B cell (primary cell): ENCODE data around the gene TFF1.

Source experiments
- EZH2 ChIP-seq: IDR thresholded peaks from 2 replicates; pipeline ENCODE4 v1.6.1; 2012; ENCODE audit warnings: borderline replicate concordance, low read depth, mild to moderate bottlenecking, moderate library complexity, low read length; ENCODE audit not compliant: insufficient read depth, poor library complexity, severe bottlenecking
- TF ChIP-seq, protein P1 (sequence below): fragments of 200-600 bp; IDR thresholded peaks from one replicate; pipeline ENCODE4 v1.8.0; 2022; ENCODE audit warnings: antibody characterized with exemption, mild to moderate bottlenecking

DNA sequence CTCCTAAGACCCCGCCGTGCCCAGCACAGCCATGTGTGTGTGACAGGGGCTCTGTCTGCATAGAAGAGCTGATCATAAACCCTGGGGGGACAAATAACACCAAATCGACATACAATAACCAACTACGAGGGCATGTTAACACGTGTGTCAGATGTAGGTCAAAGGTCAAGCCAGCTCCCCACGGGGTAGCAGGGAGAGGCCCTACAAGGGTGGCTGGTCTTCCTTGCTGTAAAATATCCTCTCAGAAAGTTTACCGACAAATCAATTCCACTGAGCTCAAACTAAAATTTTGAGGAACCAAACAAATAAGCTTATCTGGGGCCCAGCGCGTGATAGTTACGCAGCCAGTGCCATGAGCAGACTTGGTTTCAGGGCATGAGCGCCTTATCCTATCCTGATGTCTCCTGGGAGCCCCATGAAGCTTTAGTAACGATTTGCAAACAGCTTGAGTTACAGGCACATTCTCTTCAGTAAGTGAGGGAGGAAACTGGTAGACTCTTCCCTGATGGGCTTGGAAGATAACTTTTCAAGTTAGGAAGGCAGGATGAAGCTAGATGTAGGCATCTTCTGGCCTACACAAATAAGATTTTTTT lies 32.2 kb upstream of the TFF1 start:
- TF ChIP-seq, protein P1, sequence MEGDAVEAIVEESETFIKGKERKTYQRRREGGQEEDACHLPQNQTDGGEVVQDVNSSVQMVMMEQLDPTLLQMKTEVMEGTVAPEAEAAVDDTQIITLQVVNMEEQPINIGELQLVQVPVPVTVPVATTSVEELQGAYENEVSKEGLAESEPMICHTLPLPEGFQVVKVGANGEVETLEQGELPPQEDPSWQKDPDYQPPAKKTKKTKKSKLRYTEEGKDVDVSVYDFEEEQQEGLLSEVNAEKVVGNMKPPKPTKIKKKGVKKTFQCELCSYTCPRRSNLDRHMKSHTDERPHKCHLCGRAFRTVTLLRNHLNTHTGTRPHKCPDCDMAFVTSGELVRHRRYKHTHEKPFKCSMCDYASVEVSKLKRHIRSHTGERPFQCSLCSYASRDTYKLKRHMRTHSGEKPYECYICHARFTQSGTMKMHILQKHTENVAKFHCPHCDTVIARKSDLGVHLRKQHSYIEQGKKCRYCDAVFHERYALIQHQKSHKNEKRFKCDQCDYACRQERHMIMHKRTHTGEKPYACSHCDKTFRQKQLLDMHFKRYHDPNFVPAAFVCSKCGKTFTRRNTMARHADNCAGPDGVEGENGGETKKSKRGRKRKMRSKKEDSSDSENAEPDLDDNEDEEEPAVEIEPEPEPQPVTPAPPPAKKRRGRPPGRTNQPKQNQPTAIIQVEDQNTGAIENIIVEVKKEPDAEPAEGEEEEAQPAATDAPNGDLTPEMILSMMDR, result no peak
- TF ChIP-seq EZH2, result no peak
